ENCODE results near the gene OPA3.
A peak's percentile ranks its signal among the peaks of the same experiment; 100 is the strongest.

Gene OPA3

DNA sequence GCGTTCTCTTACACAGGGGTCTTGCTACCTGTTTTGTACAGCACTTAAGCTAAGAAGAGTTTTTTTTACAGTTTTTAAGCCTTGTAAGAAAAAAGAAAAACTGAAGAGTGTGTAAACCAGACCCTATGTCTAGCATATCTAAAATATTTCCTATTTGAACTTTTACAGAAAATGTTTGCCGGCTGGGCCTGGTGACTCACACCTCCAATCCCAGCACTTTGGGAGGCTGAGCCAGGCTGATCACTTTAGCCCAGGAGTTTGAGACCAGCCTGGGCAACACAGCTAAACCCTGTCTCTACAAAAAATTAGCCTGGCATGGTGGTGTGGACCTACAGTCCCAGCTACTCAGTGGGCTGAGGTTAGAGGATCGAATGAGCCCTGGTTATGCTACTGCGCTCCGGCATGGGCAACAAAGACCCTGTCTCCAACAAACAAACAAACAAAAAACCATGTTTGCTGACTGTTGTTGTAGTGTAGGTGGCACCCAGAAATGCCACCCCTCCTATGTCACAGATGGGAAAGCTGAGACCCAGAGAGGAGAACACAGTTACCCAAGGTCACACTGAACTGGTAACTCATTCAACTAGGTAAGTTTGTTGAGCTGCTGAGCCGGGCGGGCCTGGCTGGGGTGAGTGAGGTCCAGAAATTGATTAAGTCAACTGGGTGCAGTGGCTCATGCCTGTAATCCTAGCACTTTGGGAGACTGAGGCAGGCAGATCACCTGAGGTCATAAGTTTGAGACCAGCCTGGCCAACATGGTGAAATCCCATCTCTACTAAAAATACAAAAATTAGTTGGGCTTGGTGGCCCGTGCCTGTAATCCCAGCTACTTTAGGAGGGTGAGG lies 79.2 kb downstream of the OPA3 start:
- peak; percentile 54 for DNase-seq (ENCODE audit: low read depth, low spot score)

DNA sequence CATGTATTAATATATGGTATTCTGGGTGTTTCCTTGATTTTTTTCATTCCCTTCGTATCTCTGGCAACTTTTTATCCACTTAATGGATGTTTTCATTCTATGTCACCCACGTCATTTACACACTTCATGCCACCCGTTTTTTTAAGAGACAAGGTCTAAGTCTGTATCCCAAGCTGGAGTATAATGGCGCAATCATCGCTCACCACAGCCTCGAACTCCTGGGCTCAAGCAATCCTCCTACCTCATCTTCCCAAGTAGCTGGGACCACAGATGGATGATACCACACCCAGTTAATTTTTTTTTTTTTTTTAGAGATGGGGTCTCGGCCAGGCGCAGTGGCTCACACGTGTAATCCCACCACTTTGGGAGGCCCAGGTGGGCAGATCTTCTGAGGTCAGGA lies 80.7 kb downstream of the OPA3 start:
- DNase-seq (ENCODE audit: low read depth, low spot score) = no peak

DNA sequence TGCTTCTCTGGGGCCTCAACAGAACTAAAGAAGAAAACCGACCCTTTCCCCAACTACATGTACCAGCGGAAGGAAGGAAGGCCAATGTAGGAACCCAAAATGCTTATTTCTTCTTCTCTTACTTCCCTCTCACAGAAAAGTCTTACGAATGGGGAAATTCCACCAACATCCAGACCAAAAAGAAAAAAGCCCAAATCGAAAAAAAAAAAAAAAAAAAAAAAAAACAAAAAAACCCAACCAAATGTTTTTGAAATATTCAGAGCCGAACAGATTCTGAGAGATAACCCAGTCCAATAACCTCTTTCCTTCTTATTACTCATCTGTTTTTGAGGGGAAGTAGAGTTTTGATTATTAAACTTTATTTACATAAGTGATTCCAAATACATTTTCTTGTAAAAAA lies 82.5 kb downstream of the OPA3 start:
- no peak for DNase-seq (ENCODE audit: low read depth, low spot score)

DNA sequence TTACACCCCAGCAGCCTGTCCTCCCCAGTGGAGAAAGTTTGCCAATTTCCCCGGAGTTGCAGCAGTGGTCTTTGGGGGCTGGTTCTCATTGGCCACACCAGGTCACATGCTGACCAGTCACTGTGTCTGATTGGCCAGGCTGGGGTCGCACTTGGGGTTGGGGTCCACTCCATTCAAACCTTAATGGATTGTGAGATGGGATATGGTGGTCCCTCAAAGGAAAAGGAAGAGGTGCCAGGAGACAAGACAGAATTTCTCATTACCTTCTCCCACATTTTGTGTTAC lies 82.9 kb downstream of the OPA3 start:
- DNase-seq (ENCODE audit: low read depth, low spot score) = no peak

DNA sequence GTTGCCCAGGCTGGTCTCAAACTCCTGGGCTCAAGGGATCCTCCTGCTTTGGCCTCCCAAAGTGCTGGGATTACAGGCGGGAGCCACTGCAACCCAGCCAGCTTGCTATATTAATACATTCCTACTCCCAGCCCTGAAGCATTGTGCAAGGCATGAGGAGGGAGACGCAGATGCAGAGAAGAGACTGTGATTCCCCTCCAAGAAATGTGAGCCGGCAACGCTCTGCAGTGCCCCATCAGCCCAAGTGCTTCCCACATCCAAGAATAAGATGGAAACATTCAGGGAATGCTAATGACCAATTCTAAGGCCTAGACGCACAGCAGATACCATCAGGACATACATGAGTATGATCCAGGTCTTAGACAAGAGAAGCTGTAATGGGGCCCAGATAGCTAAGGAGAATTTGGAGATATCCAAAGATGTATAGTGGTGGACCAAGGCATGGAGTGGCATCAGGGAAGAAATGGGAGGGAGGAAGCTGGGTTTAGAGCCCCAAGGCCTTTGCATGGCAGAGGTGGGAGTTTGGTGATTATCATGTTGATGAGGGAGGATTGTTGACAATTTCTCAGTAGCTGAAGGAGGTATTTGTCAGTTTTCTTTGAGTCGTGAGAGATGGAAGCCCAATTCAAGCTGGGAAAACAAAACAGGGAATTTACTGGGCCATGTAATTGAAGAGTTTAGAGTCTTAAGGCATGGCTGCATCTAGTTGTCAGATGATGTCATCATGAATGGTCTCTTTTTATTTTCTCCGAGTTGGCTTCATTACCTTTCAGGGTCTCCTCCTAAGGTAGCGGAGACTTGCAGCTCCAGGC lies 83.5 kb downstream of the OPA3 start:
- no peak for DNase-seq (ENCODE audit: low read depth, low spot score)

DNA sequence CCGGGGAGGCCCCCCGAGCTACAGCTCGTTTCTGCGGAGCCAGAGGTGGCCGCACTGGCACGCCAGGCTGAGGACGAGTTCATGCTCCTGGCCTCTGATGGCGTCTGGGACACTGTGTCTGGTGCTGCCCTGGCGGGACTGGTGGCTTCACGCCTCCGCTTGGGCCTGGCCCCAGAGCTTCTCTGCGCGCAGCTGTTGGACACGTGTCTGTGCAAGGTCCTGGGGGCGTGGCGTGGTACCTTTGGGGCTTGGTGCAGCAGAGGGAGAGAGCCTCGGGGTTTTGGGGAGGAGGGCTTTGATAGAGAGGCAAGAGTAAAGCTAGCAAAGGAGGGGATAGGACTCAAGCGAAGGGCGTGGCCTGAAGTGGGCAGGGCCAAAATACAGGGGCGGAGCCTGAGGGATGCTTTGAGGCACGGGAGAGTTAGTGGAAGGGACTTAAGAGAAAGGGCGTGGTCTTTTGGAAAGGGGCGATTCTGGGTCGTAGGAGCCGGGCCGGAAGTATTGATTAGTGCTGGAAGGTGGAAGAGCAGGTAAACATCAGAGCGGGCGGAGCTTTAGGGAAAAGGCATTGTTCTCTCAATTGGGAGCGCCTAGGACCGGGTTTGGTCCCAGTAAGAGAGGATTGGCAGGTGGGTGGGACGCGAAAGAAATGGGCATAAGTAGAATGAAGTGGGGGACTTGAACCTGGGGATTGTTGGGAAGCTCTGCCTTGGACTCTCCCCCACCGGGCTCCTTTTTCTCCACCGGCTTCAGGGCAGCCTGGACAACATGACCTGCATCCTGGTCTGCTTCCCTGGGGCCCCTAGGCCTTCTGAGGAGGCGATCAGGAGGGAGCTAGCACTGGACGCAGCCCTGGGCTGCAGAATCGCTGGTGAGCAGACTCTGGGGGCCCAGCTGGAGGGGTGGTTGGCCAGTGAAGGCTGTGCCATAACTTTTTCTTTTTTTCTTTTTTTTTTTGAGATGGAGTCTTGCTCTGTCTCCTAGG lies 85.1 kb downstream of the OPA3 start:
- peak; percentile 41 for DNase-seq (ENCODE audit: low read depth, low spot score)

DNA sequence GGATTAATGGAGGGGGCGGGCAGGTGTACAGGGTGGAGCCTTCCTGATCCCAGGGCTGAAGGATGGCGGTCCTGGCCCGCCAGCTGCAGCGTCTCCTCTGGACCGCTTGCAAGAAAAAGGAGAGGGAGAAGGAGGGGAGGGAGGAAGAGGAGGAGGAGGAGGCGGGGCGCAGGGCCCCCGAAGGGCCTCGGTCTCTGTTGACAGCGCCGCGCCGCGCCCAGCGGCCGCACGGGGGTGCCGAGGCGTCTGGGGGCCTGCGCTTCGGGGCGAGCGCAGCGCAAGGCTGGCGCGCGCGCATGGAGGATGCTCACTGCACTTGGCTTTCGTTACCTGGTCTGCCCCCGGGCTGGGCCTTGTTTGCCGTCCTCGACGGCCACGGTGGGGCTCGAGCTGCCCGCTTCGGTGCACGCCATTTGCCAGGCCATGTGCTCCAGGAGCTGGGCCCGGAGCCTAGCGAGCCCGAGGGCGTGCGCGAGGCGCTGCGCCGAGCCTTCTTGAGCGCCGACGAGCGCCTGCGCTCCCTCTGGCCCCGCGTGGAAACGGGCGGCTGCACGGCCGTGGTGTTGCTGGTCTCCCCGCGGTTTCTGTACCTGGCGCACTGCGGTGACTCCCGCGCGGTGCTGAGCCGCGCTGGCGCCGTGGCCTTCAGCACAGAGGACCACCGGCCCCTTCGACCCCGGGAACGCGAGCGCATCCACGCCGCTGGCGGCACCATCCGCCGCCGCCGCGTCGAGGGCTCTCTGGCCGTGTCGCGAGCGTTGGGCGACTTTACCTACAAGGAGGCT lies 86.0 kb downstream of the OPA3 start, which contains the start of gene PPM1N:
Gene PPM1N, plus strand, starts transcription at position 33 of the 785 bp plus-strand sequence. Its CDS starts 30 bp downstream, at position 63.
- peak; percentile 56 for DNase-seq (ENCODE audit: low read depth, low spot score)

DNA sequence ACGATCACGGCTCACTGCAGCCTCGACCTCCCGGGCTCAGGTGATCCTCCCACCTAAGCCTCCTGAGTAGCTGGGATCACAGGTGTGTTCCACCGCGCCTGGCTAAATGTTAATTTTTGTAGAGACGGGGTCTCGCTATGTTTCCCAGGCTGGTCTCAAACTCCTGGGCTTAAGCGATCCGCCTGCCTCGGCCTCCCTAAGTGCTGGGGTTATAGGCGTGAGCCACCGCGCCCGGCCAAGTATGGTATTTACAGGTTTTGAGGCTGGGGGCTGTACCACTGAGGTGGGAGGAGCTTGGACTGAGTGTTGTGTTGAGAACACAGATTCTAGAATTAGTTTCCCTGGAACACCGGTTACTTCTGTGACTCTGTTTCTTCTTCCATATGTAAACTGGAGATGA lies 86.8 kb downstream of the OPA3 start:
- no peak for DNase-seq (ENCODE audit: low read depth, low spot score)

DNA sequence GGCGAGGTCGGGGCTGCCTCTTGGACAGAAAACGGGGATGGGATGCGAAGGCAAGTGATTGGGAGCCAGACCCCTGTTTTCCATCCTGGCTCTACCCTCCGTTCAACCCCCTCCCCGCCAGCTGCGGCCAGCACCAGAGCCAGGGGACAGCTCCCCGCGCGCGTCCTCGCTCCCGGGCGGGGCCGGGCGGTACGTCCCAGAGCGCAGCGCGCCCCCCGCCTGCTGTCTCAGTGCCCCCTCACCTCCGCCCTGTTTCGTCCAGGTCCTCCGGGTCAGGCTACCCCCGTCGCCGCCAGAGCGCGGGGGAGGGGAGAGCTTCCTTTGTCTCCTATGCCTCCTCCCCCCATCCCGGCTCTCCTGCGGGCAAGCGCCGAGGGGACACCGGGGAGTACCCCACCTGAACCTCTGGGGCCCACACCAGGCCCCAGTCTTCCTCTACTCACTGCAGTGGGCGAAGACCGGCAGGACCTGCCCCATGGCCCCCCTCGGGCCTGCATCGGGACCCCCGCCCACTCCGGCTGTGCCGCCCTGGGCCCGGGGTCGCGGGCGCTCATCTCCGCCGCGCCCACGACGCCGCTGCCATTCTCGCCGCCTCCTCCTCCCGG lies 88.2 kb downstream of the OPA3 start:
- DNase-seq (ENCODE audit: low read depth, low spot score) = peak; percentile 69

DNA sequence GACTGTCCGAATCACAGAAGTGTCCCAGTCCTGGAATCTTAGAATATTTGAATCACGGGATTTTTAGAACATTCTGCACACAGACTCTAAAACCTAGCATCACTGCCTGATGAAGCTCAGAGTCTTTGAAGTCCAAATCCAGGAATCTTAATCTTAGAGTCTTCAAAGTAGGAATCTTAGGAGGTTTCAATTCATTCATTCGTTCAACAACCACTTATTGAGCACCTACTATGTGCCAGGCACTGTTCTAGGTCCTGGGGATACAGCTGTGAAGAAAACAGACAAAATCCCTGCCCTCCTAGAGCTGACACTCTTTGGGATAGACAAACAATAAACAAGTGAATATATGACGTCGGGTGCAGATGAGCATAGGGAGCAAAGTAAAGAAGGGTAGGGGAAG lies 89.4 kb downstream of the OPA3 start:
- no peak for DNase-seq (ENCODE audit: low read depth, low spot score)

DNA sequence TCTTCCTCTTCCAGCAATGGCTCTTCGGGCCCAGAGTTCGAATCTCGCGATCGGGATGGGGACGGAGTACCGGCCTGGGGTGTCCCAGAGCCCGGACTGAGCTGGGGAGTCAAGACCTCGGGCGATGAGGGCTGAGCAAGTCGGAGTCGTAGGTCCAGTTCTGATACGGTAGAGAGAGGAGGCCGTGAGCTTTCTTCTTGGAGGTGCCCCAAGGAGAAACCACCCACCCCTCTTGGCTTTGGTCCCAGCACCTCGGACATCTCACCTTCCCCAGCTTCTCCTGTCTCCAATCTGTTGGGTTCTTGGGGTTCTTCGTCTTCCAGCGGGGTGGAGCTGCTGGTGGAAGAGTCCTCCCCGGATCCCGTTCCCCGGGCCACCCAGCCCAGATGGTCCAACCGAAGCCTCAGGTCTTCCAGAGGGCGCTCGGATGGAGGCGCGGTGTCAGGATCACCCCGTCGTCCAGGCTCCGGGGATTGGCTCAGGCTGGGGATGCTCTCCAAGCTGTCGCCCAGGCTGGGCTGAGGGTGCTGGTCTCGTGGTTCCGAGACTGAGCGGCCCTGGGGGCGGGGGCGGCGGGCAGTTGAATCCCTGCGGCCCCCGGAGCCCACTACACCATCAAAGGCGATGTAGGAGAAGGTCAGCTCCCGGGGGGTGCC lies 90.2 kb downstream of the OPA3 start:
- DNase-seq (ENCODE audit: low read depth, low spot score) = no peak

DNA sequence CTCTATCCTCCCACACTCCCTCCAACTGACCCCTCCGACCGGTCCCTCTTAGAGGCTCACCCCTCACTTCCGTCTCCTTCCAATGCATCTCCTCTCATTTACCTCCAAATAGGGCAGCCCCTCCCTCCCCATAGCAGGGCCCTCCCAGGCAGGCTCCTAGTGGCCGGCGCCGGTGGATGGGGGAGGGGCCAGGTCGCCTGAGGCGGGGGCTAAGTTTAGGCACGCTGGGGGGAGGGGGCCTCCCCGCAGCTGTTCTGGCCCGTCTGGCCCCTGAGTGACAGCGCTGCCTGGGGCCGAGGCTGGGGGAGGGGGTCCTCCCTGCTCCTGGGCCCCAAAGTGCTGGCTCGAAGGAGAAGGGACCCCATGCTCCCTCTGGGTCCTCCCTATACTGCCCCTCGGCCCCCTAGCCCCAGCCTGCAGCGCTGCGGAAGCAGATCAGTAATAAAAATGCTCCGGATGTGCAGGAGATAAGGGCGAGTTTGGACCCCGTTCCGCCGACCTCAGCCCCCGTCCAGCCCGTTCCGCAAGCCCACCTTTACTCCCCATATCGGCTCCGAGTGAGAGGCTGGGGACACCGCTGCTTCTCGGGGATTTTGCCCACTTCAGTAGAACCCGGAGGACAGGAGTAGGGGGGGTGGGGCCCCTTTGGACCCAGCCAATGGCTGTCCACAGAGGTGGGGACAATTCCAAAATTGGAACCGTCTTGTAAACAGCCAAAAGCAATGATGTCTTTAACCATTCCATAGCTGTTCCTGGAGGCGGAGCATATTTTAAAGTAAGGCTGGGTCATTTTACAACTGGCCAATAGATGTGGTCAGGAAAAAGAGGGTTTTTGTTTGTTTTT lies 91.8 kb downstream of the OPA3 start:
- peak; percentile 70 for DNase-seq (ENCODE audit: low read depth, low spot score)

DNA sequence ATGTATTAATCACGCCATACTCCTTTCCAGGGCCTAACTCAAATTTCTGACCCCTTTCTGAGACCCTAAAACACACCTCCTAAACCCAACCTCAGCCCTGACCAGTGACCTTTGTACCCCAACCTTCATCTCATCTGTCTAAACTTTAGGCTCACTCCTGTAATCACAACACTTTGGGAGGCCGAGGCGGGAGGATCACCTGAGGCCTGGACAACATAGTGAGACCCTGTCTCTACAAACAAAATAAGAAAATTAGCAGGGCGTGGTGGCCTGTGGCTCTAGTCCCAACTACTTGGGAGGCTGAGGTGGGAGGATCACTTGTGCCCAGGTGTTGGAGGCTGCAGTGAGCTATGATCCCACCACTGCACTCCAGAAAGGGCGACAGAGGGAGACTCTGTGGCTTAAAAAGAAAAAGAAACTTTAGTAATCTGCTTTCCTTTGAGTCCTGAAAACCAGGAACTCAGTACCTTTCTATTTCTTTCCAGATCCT lies 92.4 kb downstream of the OPA3 start:
- no peak for DNase-seq (ENCODE audit: low read depth, low spot score)

DNA sequence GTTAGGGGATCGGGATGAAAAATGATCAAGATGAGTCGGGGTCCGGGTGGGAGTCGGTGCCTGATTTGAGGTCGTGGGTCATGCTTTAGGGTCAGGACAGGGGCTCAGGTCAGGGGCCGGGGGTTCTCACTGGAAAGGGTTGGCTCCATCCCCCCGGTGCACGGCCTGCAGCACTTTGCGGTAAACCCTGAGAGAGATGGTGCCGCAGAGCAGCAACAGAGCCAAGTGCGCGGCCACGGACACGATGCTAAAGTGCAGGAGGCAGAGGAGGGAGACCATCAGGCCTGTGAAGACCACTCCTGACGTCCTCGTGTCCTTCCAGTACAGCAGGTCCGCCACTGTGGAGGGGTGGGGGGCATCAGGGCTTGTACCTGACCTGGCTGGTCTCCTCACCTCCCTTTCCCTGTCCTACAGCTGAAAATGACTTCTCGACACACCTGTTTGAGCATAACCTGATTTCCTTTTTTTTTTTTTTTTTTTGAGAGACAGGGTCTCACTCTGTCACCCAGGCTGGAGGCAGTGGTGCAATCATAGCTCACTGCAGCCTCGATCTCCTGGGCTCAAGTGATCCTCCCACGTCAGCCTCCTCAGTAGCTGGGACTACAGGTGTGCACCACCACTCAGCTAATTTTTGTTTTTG lies 95.3 kb downstream of the OPA3 start:
- no peak for DNase-seq (ENCODE audit: low read depth, low spot score)

DNA sequence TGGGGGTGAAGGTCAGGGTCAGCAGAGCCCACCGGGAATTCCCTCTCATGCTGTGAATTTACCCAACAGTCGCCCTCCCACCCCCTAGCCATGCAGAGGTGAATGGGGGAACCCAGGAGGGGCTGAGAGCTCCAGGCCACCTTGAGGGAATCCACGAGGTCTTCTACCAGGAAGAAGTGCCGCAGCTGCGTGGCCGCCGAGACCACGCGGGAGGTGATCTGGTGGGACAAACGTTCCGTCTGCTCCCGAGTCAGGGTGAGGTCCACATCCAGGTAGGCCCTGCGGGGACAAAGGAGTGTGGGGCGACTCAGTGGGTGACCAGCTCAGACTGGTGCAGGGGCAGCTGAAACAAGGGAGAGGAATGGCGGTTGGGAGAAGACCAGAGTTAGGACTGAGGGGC lies 95.9 kb downstream of the OPA3 start:
- DNase-seq (ENCODE audit: low read depth, low spot score) = no peak

DNA sequence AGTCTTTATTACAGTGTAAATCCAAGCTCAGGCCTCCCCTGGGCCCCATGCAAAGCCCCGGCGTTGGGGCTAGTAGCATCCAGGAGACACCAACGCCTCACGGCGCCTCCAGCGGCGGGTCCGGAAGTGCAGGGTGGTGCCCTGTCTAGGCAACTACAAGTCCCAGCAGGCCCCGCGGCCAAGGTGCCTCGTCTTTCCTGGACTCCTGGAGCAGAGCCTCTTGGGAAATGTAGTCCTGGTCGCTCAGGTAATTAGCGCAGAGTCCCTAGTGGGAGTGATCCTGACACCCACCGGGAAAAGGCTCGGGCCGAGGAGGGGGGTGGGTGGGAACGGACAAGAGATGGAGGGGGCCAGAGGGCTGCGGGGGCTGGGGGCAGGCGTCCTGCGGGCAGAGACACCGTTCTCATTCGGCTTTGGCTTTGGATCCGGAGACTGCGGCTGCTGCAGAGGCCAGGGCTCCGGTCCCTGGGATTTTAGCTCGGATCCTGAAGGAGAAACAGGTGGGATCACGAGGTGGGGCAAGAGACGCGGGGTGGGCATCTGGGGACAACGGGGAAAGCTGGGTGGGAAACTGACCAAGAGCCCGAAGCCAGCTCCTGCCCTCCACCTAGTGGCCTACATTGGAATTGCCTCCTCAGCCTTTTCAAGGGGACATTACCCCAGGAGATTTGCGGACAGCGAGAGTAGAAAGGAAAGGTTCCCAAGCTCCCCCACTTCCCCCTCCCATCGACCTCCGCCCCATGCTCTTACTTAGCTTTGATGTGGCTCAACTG lies 99.1 kb downstream of the OPA3 start:
- peak; percentile 98 for DNase-seq (ENCODE audit: low read depth, low spot score)

DNA sequence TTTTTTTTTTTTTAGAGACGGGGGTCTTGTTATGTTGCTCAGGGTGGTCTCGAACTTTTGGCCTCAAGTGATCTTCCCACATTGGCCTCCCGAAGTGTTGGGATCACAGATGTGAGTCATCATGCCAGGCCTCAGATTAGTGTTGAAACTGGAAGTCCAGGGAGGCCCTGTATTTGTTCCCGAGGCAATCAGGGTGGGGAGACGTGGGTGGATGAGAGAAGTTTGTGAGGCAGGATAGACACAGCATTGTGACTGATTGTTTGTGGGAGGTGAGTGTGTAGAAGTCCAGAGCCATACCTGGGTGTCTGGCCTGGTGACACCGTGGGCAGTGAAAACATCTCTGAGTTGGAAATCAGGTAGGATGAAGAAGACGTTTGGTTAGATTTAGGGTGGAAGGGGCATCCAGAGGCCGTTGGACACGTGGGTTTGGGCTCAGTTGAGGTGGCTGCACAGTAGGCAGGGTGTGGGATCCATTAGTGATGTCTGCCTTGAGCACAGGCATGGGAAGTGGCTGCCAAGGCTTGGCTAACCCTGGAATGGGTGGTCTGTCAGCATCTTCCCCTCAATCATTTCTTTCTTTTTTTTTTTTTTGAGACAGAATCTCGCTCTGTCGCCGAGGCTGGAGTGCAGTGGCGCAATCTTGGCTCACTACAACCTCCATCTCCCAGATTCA lies 100.2 kb downstream of the OPA3 start:
- DNase-seq (ENCODE audit: low read depth, low spot score) = no peak

All from astrocyte of the hippocampus (primary cell).